Measurements from ENCODE around the gene TTC7B. TPM values are rescaled to one million over a fixed set of nuclear protein-coding genes. Genes with fewer than 3 reads are reported as not detected.

The TTC7B gene
- total and polyA plus RNA-seq, 2 donors (not counting 3 experiments of a cell fraction or from before 2014, with no cell fraction given) = 46.8 to 76.5 TPM

DNA sequence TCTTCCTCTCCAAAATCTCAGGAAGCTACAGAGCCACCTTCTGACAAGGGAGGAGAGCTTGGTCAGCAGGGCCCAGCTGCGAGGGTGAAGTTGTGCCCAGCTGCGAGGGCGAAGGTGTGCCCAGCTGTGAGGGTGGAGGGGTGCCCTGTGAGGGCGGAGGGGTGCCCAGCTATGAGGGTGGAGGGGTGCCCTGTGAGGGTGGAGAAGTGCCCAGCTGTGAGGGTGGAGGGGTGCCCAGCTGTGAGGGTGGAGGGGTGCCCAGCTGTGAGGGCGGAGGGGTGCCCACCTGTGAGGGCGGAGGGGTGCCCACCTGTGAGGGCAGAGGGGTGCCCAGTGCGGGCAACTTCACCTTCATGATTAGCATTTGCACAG is 20.4 kb upstream of the TTC7B start:
- dilution Hi-C loops (cut with MboI; ENCODE audit: extremely low pct_ligation_motif_present, low sequenced_read_pairs) = no loop called here
- no peaks in the 10 kb centered on the region for H3K9me3 ChIP-seq (replicated peaks; ENCODE audit: control insufficient read depth, insufficient read depth, low read length)
- H4K20me1 ChIP-seq (replicated peaks; ENCODE audit: control insufficient read depth, extremely low read depth, insufficient read depth, low read length) = no peaks in the 10 kb centered on the region
- H3K4me1 ChIP-seq (ENCODE audit: control insufficient read depth, extremely low read depth, insufficient read depth, low read length) = peaks cover 5% of the 10 kb centered on the region
- H3K27me3 ChIP-seq (ENCODE audit: control insufficient read depth in 2 of 2, insufficient read depth in 2 of 2, low read length in 2 of 2) = no peaks in the 10 kb centered on the region
- H3K4me3 ChIP-seq (replicated peaks in 1 of 3; ENCODE audit: insufficient read depth in 1 of 3, low read depth in 1 of 3, low read length in 3 of 3) = no peak overlapping the region
- H3K79me2 ChIP-seq (ENCODE audit: control insufficient read depth, insufficient read depth, low read length) = no peaks in the 10 kb centered on the region
- TF ChIP-seq JUN (IDR thresholded peaks at IDR 0.05; ENCODE audit: borderline replicate concordance, insufficient read depth, insufficient read length, low read depth) (no peak), MYC (IDR thresholded peaks at IDR 0.05; ENCODE audit: low read depth, low read length) (no peak), POLR2AphosphoS5 (IDR thresholded peaks at IDR 0.05; ENCODE audit: insufficient read depth, low read depth, low read length) (no peak), POLR2A (IDR thresholded peaks at IDR 0.05; ENCODE audit: low read depth, low read length) (no peak), EZH2 (IDR thresholded peaks at IDR 0.05; ENCODE audit: borderline replicate concordance, low read depth, low read length, severe bottlenecking) (no peak), CTCF (IDR thresholded peaks at IDR 0.05; ENCODE audit: extremely low read depth in 1 of 2, insufficient read depth in 1 of 2, low read depth in 1 of 2, low read length in 2 of 2) (no peak), GATA2 (IDR thresholded peaks at IDR 0.05; ENCODE audit: insufficient read depth, insufficient read length, low read depth, low read length) (no peak), FOS (IDR thresholded peaks at IDR 0.05; ENCODE audit: borderline replicate concordance, insufficient read depth, low read length) (no peak)
- TF ChIP-seq, protein P1, sequence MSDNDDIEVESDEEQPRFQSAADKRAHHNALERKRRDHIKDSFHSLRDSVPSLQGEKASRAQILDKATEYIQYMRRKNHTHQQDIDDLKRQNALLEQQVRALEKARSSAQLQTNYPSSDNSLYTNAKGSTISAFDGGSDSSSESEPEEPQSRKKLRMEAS (IDR thresholded peaks at IDR 0.05; ENCODE audit: insufficient read depth, insufficient read length) = no peak
- no peak overlapping the region for H3K9ac ChIP-seq (replicated peaks; ENCODE audit: extremely low read depth, insufficient read depth, low read length)
- CTCF ChIA-PET = no interaction called here
- no TSS peak for BruUV-seq (replicated peaks)
- H3K9me1 ChIP-seq (replicated peaks; ENCODE audit: control insufficient read depth, extremely low read depth, insufficient read depth, low read length) = no peaks in the 10 kb centered on the region
- FAIRE-seq (no peak), DNase-seq (ENCODE audit: low read depth, low spot score) (no peak)
- no peak overlapping the region for H2AFZ ChIP-seq (ENCODE audit: low read depth, low read length)
- H3K27ac ChIP-seq (ENCODE audit: insufficient read depth, low read depth, low read length) = no peak overlapping the region
- intact Hi-C loops (cut with micrococcal nuclease) = no loop called here
- POLR2A ChIA-PET = no interaction called here
- no peaks in the 10 kb centered on the region for H3K36me3 ChIP-seq (ENCODE audit: control insufficient read depth in 2 of 2, extremely low read depth in 1 of 2, insufficient read depth in 2 of 2, low read length in 2 of 2)
- no peak overlapping the region for H3K4me2 ChIP-seq (ENCODE audit: insufficient read depth, low read length)

All from endothelial cell of umbilical vein (primary cell).